Liver (tissue), 9 donors: Measurements from ENCODE around the gene DHFR. TPM values are rescaled to one million over a fixed set of nuclear protein-coding genes. Genes with fewer than 3 reads are reported as not detected.

Source experiments
- DNase-seq: peaks from one replicate; pipeline ENCODE4 v3.0.0-alpha.2; 2017; ENCODE audit warnings: low spot score
- H3K27ac ChIP-seq, 2 donors: one replicate each; pipeline ENCODE4 v1.7.0; 2013; ENCODE audit warnings: inconsistent platforms in 2 of 2, low read length in 2 of 2, control low read depth in 1 of 2, low read depth in 1 of 2, mild to moderate bottlenecking in 1 of 2
- H3K27me3 ChIP-seq, 4 donors: one replicate each; pipeline versions ENCODE4 v1.6.1 to v1.7.0; 2013; ENCODE audit warnings: low read length in 3 of 4, inconsistent platforms in 1 of 4, mild to moderate bottlenecking in 1 of 4, moderate library complexity in 1 of 4; ENCODE audit not compliant: control insufficient read depth in 4 of 4, insufficient read depth in 4 of 4
- H3K36me3 ChIP-seq, 4 donors: one replicate each; pipeline versions ENCODE4 v1.6.1 to v1.7.0; 2013; ENCODE audit warnings: low read length in 3 of 4, mild to moderate bottlenecking in 3 of 4, low read depth in 1 of 4, moderate library complexity in 1 of 4; ENCODE audit not compliant: control insufficient read depth in 4 of 4, insufficient read depth in 3 of 4
- H3K4me1 ChIP-seq, 4 donors: one replicate each; pipeline versions ENCODE4 v1.6.1 to v1.7.0; 2013; ENCODE audit warnings: low read length in 3 of 4, mild to moderate bottlenecking in 3 of 4, moderate library complexity in 1 of 4; ENCODE audit not compliant: control insufficient read depth in 4 of 4, insufficient read depth in 4 of 4
- H3K4me3 ChIP-seq, 3 donors: one replicate each; pipeline versions ENCODE4 v1.6.1 to v1.7.0; 2013; ENCODE audit warnings: low read length in 3 of 3, control low read depth in 1 of 3, low read depth in 1 of 3, mild to moderate bottlenecking in 1 of 3
- H3K9ac ChIP-seq, 2 donors: one replicate each; pipeline ENCODE4 v1.7.0; 2013; ENCODE audit warnings: low read length in 2 of 2, mild to moderate bottlenecking in 2 of 2, moderate library complexity in 2 of 2, control low read depth in 1 of 2, low read depth in 1 of 2
- H3K9me3 ChIP-seq, 4 donors: one replicate each; pipeline versions ENCODE4 v1.6.1 to v1.7.0; 2013; ENCODE audit warnings: low read length in 3 of 4; ENCODE audit not compliant: control insufficient read depth in 4 of 4
- EGR1 ChIP-seq, 2 donors: IDR thresholded peaks; 2 replicates each; pipeline ENCODE4 v1.6.1; 2016 to 2018; ENCODE audit warnings: antibody characterized with exemption in 2 of 2, low read depth in 2 of 2
- FOXA1 ChIP-seq: IDR thresholded peaks from 2 replicates; pipeline ENCODE4 v1.6.1; 2016; ENCODE audit warnings: antibody characterized with exemption
- GABPA ChIP-seq, 2 donors: IDR thresholded peaks in 1 of 2; conservative IDR thresholded peaks in 1 of 2; 2 replicates each; pipeline ENCODE4 v1.6.1; 2016; ENCODE audit warnings: antibody characterized with exemption in 2 of 2, mild to moderate bottlenecking in 1 of 2, moderate library complexity in 1 of 2
- HNF4A ChIP-seq, 2 donors: conservative IDR thresholded peaks; 2 replicates each; pipeline ENCODE4 v1.6.1; 2016; ENCODE audit warnings: antibody characterized with exemption in 2 of 2, mild to moderate bottlenecking in 2 of 2
- NR2F2 ChIP-seq: IDR thresholded peaks from 2 replicates; pipeline ENCODE4 v1.6.1; 2016; ENCODE audit warnings: antibody characterized with exemption
- RAD21 ChIP-seq, 2 donors: IDR thresholded peaks; 2 replicates each; pipeline ENCODE4 v1.6.1; 2016; ENCODE audit warnings: antibody characterized with exemption in 2 of 2, mild to moderate bottlenecking in 2 of 2
- RXRA ChIP-seq, 2 donors: IDR thresholded peaks; 2 replicates each; pipeline ENCODE4 v1.6.1; 2017 to 2018; ENCODE audit warnings: antibody characterized with exemption in 2 of 2, mild to moderate bottlenecking in 1 of 2
- WGBS: extraction: QIAGEN DNeasy Blood & Tissue Kit; methylation state at CpG from one replicate; pipeline ENCODE4 v1.1.7; 2013; 5-methylcytosine and 5-hydroxymethylcytosine counted together
- polyA plus RNA-seq, 2 donors: library from polyadenylated mRNA; stranded (reverse) in 1 of 2; unstranded in 1 of 2; fragments of 200-250 nt in 1 of 2; fragments of >200 nt in 1 of 2; fragmentation: Nextera tagmentation in 1 of 2; extraction: Ambion mirVana in 1 of 2; gene quantifications; one replicate each; pipeline versions ENCODE4 v1.2.1 to v1.2.3, GENCODE V29; 2013 to 2015
- total RNA-seq, 2 donors: library from RNA; depleted of rRNA; stranded (reverse); fragments of >200 nt; gene quantifications; one replicate each; pipeline ENCODE4 v1.2.3, GENCODE V29; 2014
- TF ChIP-seq, protein P1 (sequence below): fragments of 150-350 bp; IDR thresholded peaks from 2 replicates; pipeline ENCODE4 v1.5.1; 2017; ENCODE audit warnings: improper control_type of control experiment, low read depth, low read length; ENCODE audit not compliant: missing input control
- TF ChIP-seq, protein P2 (sequence below): IDR thresholded peaks from 2 replicates; pipeline ENCODE4 v1.6.1; 2016; ENCODE audit warnings: antibody characterized with exemption
- TF ChIP-seq, protein P3 (sequence below): IDR thresholded peaks from 2 replicates; pipeline ENCODE4 v1.6.1; 2016; ENCODE audit warnings: antibody characterized with exemption
- donor health status: healthy.
- donor health status: healthy.
- donor health status: healthy.
- donor health status: healthy.
- donor health status: healthy.

DHFR gene
- total and polyA plus RNA-seq, 4 donors = 8.9 to 57.7 (median 13.4) TPM

DNA sequence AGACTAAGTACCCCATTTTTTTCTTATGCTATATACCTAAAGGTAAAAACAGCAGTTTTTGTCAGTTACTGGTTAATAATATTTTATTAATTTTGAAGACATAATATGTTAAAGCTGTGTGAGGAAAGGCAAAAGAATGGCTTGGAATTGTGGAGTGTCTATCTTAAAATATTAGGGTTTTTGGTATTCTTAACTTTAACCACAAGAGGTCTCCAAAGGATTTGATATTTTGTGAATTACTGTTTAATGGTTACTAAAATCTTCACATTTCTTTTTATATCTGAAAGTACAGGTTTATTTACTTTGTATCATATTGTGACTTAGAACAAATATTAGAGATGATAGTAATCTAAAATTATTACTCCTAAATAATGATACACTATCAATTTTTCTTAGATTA lies 32.0 kb upstream of the DHFR start:
- H3K36me3 ChIP-seq = peaks cover 0 to 3% (median 1%) of the 10 kb centered on the region in 4 donors
- H3K9ac ChIP-seq = no peak overlapping the region
- no peaks in the 10 kb centered on the region for H3K4me1 ChIP-seq
- TF ChIP-seq GABPA (IDR thresholded peaks at IDR 0.05 in 1 of 2, conservative IDR thresholded peaks at IDR 0.05 in 1 of 2) = no peak
- peak; percentile 72 to 73 for TF ChIP-seq RAD21 (IDR thresholded peaks at IDR 0.05)
- TF ChIP-seq, protein P1, sequence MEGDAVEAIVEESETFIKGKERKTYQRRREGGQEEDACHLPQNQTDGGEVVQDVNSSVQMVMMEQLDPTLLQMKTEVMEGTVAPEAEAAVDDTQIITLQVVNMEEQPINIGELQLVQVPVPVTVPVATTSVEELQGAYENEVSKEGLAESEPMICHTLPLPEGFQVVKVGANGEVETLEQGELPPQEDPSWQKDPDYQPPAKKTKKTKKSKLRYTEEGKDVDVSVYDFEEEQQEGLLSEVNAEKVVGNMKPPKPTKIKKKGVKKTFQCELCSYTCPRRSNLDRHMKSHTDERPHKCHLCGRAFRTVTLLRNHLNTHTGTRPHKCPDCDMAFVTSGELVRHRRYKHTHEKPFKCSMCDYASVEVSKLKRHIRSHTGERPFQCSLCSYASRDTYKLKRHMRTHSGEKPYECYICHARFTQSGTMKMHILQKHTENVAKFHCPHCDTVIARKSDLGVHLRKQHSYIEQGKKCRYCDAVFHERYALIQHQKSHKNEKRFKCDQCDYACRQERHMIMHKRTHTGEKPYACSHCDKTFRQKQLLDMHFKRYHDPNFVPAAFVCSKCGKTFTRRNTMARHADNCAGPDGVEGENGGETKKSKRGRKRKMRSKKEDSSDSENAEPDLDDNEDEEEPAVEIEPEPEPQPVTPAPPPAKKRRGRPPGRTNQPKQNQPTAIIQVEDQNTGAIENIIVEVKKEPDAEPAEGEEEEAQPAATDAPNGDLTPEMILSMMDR = peak; percentile 39
- H3K27me3 ChIP-seq = no peaks in the 10 kb centered on the region
- H3K4me3 ChIP-seq = no peak overlapping the region
- no peaks in the 10 kb centered on the region for H3K9me3 ChIP-seq
- no peak for DNase-seq
- no peak overlapping the region for H3K27ac ChIP-seq

DNA sequence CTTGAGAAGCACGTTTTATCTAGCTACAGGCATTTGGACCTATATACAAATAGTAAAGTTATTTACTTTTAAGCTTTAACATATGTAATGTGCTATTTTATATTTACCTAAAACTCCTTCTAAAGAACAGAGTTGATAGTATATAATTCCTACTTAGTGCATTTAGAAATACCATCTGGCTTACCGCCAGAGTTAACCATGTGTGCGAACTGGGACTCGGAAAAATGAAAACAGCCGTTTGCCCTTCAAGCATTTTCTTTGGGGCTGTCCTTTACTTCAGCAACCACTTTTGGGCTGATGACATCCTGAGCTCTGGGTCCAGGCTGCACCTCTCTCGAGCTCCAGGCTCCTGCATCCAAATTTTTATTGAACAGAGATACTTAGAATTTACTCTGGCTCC lies 21.9 kb upstream of the DHFR start:
- Histone ChIP-seq H3K4me3 (no peak overlapping the region), H3K4me1 (no peaks in the 10 kb centered on the region), H3K27me3 (no peaks in the 10 kb centered on the region), H3K9ac (no peak overlapping the region), H3K36me3 (peaks cover 3 to 28% (median 19%) of the 10 kb centered on the region in 4 donors), H3K9me3 (no peaks in the 10 kb centered on the region), H3K27ac (no peak overlapping the region)
- 84% methylated on average over 6 of the region's 6 CpGs for WGBS
- TF ChIP-seq, protein P1 = no peak
- TF ChIP-seq EGR1 (IDR thresholded peaks at IDR 0.05; ENCODE audit: low read depth in 2 of 2) (no peak), NR2F2 (no peak), FOXA1 (no peak)
- TF ChIP-seq, protein P2, sequence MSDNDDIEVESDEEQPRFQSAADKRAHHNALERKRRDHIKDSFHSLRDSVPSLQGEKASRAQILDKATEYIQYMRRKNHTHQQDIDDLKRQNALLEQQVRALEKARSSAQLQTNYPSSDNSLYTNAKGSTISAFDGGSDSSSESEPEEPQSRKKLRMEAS = no peak
- no peak for DNase-seq

DNA sequence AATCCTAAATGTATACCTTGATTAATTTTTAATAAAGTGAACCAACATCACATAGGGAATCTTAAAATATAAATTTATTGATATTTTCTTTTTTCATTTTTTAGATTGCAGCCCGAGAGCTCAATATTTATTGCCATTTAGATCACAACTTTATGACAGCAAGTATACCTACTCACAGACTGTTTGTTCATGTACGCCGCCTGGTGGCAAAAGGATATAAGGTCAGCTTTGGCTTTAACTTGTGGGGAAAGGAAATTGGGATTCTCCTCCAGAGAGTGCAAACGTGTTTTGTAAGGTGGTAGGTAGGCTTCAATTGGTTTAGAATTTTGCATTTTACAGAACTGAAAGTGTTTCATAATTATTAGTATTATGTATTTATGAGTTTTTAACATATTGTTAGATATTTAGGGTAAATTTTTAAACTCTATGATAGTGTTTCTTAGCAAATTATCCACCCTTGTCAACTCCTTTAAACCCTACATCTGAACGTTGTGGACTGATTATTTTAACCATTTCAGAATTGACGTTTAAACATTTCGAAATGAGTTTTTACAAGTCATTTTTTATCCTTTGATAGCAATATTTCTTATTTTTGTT lies 17.5 kb upstream of the DHFR start:
- Histone ChIP-seq H3K27me3 (no peaks in the 10 kb centered on the region), H3K27ac (no peak overlapping the region), H3K9me3 (no peaks in the 10 kb centered on the region), H3K9ac (peak overlapping the region in 1 of 2 donors; percentile 37), H3K4me3 (no peak overlapping the region), H3K36me3 (peaks cover 3 to 18% (median 15%) of the 10 kb centered on the region in 4 donors), H3K4me1 (peaks cover 5 to 23% (median 16%) of the 10 kb centered on the region in 4 donors)
- peak; percentile 68 for DNase-seq
- TF ChIP-seq RXRA (IDR thresholded peaks at IDR 0.05) = peak in 1 of 2 donors; percentile 14
- TF ChIP-seq RAD21 (IDR thresholded peaks at IDR 0.05) = peak; percentile 89 to 93
- TF ChIP-seq, protein P1 = peak; percentile 85
- TF ChIP-seq, protein P3, sequence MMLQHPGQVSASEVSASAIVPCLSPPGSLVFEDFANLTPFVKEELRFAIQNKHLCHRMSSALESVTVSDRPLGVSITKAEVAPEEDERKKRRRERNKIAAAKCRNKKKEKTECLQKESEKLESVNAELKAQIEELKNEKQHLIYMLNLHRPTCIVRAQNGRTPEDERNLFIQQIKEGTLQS = no peak
- TF ChIP-seq FOXA1 = no peak
- peak in 1 of 2 donors; percentile 19 for TF ChIP-seq HNF4A (conservative IDR thresholded peaks at IDR 0.05)
- WGBS = 11% methylated on average over 7 of the region's 7 CpGs
